Right hindlimb (tissue), 1 donor: ENCODE results near the gene CASTOR1.
A peak's percentile ranks its signal among the peaks of the same experiment; 100 is the strongest.

Experiments
- DNase-seq: peaks from one replicate; pipeline ENCODE4 v3.0.0-alpha.2; 2018

CASTOR1 gene

GRCh38 chr22:30297276-30297990, 8.1 kb upstream of the CASTOR1 start:
- DNase-seq: no peak

GRCh38 chr22:30296833-30297232, 7.5 kb upstream of the CASTOR1 start:
- DNase-seq: no peak

GRCh38 chr22:30296324-30296723, 7.0 kb upstream of the CASTOR1 start:
- no peak for DNase-seq

- DNase-seq: no peak
Observed at GRCh38 chr22:30295576-30295975, 6.3 kb upstream of the CASTOR1 start.

- DNase-seq: no peak
Observed at GRCh38 chr22:30294830-30295229, 5.5 kb upstream of the CASTOR1 start.

GRCh38 chr22:30294066-30294465, 4.8 kb upstream of the CASTOR1 start:
- DNase-seq: no peak

GRCh38 chr22:30293026-30293425, 3.7 kb upstream of the CASTOR1 start:
- DNase-seq: no peak

GRCh38 chr22:30292069-30292970, 3.0 kb upstream of the CASTOR1 start:
- no peak for DNase-seq

- peak; percentile 80 for DNase-seq
Observed at GRCh38 chr22:30291058-30291892, 2.0 kb upstream of the CASTOR1 start.

GRCh38 chr22:30290342-30291057, 1.2 kb upstream of the CASTOR1 start:
- no peak for DNase-seq

- DNase-seq: no peak
Observed at GRCh38 chr22:30289980-30290313, 642 bp upstream of the CASTOR1 start.

GRCh38 chr22:30288419-30289140, 725 bp downstream of the CASTOR1 start:
- peak; percentile 40 for DNase-seq

- DNase-seq: peak; percentile 86
Observed at GRCh38 chr22:30287648-30288418, 1.5 kb downstream of the CASTOR1 start.

GRCh38 chr22:30286813-30287647, 2.3 kb downstream of the CASTOR1 start:
- DNase-seq: peak; percentile 73

- no peak for DNase-seq
Observed at GRCh38 chr22:30286331-30286730, 3.0 kb downstream of the CASTOR1 start.

GRCh38 chr22:30285846-30286200, 3.5 kb downstream of the CASTOR1 start:
- DNase-seq: no peak

GRCh38 chr22:30285176-30285845, 4.0 kb downstream of the CASTOR1 start:
- no peak for DNase-seq

- no peak for DNase-seq
Observed at GRCh38 chr22:30284666-30285065, 4.6 kb downstream of the CASTOR1 start.

GRCh38 chr22:30284172-30284571, 5.1 kb downstream of the CASTOR1 start:
- no peak for DNase-seq

GRCh38 chr22:30283342-30283741, 6.0 kb downstream of the CASTOR1 start:
- no peak for DNase-seq
